Measurements from ENCODE around the gene OR2A25.

GRCh38 chr7:144100607-144101006, 31.0 kb downstream of the OR2A25 start:
- TF ChIP-seq, protein P1, sequence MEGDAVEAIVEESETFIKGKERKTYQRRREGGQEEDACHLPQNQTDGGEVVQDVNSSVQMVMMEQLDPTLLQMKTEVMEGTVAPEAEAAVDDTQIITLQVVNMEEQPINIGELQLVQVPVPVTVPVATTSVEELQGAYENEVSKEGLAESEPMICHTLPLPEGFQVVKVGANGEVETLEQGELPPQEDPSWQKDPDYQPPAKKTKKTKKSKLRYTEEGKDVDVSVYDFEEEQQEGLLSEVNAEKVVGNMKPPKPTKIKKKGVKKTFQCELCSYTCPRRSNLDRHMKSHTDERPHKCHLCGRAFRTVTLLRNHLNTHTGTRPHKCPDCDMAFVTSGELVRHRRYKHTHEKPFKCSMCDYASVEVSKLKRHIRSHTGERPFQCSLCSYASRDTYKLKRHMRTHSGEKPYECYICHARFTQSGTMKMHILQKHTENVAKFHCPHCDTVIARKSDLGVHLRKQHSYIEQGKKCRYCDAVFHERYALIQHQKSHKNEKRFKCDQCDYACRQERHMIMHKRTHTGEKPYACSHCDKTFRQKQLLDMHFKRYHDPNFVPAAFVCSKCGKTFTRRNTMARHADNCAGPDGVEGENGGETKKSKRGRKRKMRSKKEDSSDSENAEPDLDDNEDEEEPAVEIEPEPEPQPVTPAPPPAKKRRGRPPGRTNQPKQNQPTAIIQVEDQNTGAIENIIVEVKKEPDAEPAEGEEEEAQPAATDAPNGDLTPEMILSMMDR (IDR thresholded peaks at IDR 0.05; ENCODE audit: poor library complexity, severe bottlenecking), result no peak
- TF ChIP-seq EZH2 (IDR thresholded peaks at IDR 0.05; ENCODE audit: borderline replicate concordance, insufficient read depth, low read length, poor library complexity, severe bottlenecking) (no peak), REST (IDR thresholded peaks at IDR 0.05; ENCODE audit: borderline replicate concordance) (no peak), EP300 (conservative IDR thresholded peaks at IDR 0.05; ENCODE audit: poor library complexity, severe bottlenecking) (no peak), RAD21 (conservative IDR thresholded peaks at IDR 0.05) (no peak), SMC3 (conservative IDR thresholded peaks at IDR 0.05; ENCODE audit: poor library complexity) (no peak), POLR2AphosphoS5 (IDR thresholded peaks at IDR 0.05) (no peak)

All from neural cell (in vitro differentiated cells).